Measurements from ENCODE around the gene LMX1B.

GRCh38 chr9:126621919-126622735 is 8.4 kb downstream of the LMX1B start:
- TF ChIP-seq POLR2A (IDR thresholded peaks at IDR 0.05), result no peak
- TF ChIP-seq CTCF (IDR thresholded peaks at IDR 0.05), result no peak

All from lower leg skin (tissue), 3 donors.